Breast epithelium (tissue), 3 donors: ENCODE measurements around the gene C19orf73.

Source experiments
- CTCF ChIP-seq, 3 donors: fragments of 450-650 bp; IDR thresholded peaks; one replicate each; pipeline ENCODE4 v1.5.1; 2016 to 2017; ENCODE audit warnings: antibody characterized with exemption in 3 of 3, mild to moderate bottlenecking in 3 of 3, moderate library complexity in 3 of 3
- POLR2A ChIP-seq: fragments of 450-650 bp; IDR thresholded peaks from one replicate; pipeline ENCODE4 v1.6.1; 2016; ENCODE audit warnings: antibody characterized with exemption, mild to moderate bottlenecking, moderate library complexity
- POLR2AphosphoS5 ChIP-seq, 3 donors: sonication (generic); formaldehyde crosslinking; IDR thresholded peaks; one replicate each; pipeline ENCODE4 v1.6.1; 2017; ENCODE audit warnings: antibody characterized with exemption in 3 of 3

- no peak for TF ChIP-seq POLR2AphosphoS5 (IDR thresholded peaks at IDR 0.05)
- no peak for TF ChIP-seq CTCF (IDR thresholded peaks at IDR 0.05)
- no peak for TF ChIP-seq POLR2A
These were observed 49.0 kb upstream of the C19orf73 start for GRCh38 chr19:49167857-49168409.
